K562 (cell line): Measurements from ENCODE around the gene RBFOX2. TPM values are rescaled to one million over a fixed set of nuclear protein-coding genes. Genes with fewer than 3 reads are reported as not detected.

Experiments used
- BCOR ChIP-seq: fragments of 450-650 bp; IDR thresholded peaks from 2 replicates; pipeline ENCODE4 v1.6.1; 2016
- C11orf30 ChIP-seq: fragments of 450-650 bp; IDR thresholded peaks from 2 replicates; pipeline ENCODE4 v1.6.1; 2016; ENCODE audit warnings: low read depth, mild to moderate bottlenecking
- CBFA2T3 ChIP-seq: fragments of 450-650 bp; IDR thresholded peaks from 2 replicates; pipeline ENCODE4 v1.6.1; 2017
- CREB5 ChIP-seq: fragments of 250-450 bp; sonication (Bioruptor Pico); IDR thresholded peaks from 2 replicates; pipeline ENCODE4 v1.5.0; 2020; ENCODE audit warnings: mild to moderate bottlenecking
- FOSL1 ChIP-seq: fragments of 200-800 bp; sonication (Bioruptor generic); conservative IDR thresholded peaks from 2 replicates; pipeline ENCODE4 v1.6.1; 2016; ENCODE audit warnings: missing genetic modification characterization, missing compliant biosample characterization
- MAFK ChIP-seq: IDR thresholded peaks from 2 replicates; pipeline ENCODE4 v1.6.1; 2011; ENCODE audit warnings: low read length, improper control_type of control experiment
- MLX ChIP-seq, 2 experiments: fragments of 450-650 bp in 1 of 2; sonication (generic) in 1 of 2; formaldehyde crosslinking; conservative IDR thresholded peaks; 2 replicates each; pipeline versions ENCODE4 v1.4.0 to v1.8.1; 2020 to 2022; ENCODE audit warnings: mild to moderate bottlenecking in 1 of 2, missing genetic modification reagents in 1 of 2
- NFE2 ChIP-seq: IDR thresholded peaks from 2 replicates; pipeline ENCODE4 v1.6.1; 2014; ENCODE audit warnings: antibody characterized with exemption, low read depth
- RB1 ChIP-seq: fragments of 450-650 bp; IDR thresholded peaks from 2 replicates; pipeline ENCODE4 v1.6.1; 2017; ENCODE audit warnings: low read depth, mild to moderate bottlenecking
- SRSF3 ChIP-seq: fragments of 200-400 bp; formaldehyde crosslinking; IDR thresholded peaks from 2 replicates; pipeline ENCODE4 v1.6.1; 2016; ENCODE audit warnings: mild to moderate bottlenecking, low read length, moderate library complexity; ENCODE audit not compliant: insufficient read depth
- USF1 ChIP-seq: sonication (generic); formaldehyde crosslinking; IDR thresholded peaks from 2 replicates; pipeline ENCODE4 v1.9.0; 2022; ENCODE audit warnings: mild to moderate bottlenecking, missing genetic modification reagents
- ZFP36 ChIP-seq: fragments of 150-350 bp; IDR thresholded peaks from 2 replicates; pipeline ENCODE4 v1.6.1; 2018; ENCODE audit warnings: low read length, low read depth; ENCODE audit not compliant: partially characterized antibody
- ZNF133 ChIP-seq: fragments of 250-450 bp; sonication (Bioruptor Pico); IDR thresholded peaks from 2 replicates; pipeline ENCODE4 v1.4.0; 2020; ENCODE audit warnings: mild to moderate bottlenecking
- ZNF3 ChIP-seq: fragments of 250-450 bp; sonication (Bioruptor Pico); IDR thresholded peaks from 2 replicates; pipeline ENCODE4 v1.5.0; 2021; ENCODE audit warnings: mild to moderate bottlenecking, moderate library complexity
- ZNF407 ChIP-seq: fragments of 450-650 bp; IDR thresholded peaks from 2 replicates; pipeline ENCODE4 v1.6.1; 2016; ENCODE audit warnings: low read depth
- polyA plus RNA-seq, 8 experiments: library from polyadenylated mRNA; depleted of rRNA in 4 of 8; stranded (reverse) in 5 of 8; unstranded in 3 of 8; fragments of >200 nt; fragmentation: Nextera tagmentation in 2 of 8; fragmentation: Illumina TruSeq in 1 of 8; extraction: Ambion mirVana in 2 of 8; extraction: Trizol in 1 of 8; gene quantifications; 2 replicates each; pipeline versions ENCODE4 v1.2.1 to v1.2.3, GENCODE V29; 2011 to 2014; ENCODE audit warnings: inconsistent platforms in 1 of 8, missing spikeins in 1 of 8
- total RNA-seq, 7 experiments: library from RNA; depleted of rRNA in 6 of 7; stranded (reverse); fragments of >200 nt in 6 of 7; fragmentation: Illumina TruSeq in 2 of 7; extraction: Trizol in 2 of 7; gene quantifications; 2 replicates each; pipeline versions ENCODE4 v1.2.1 to v1.2.3, GENCODE V29; 2011 to 2021; ENCODE audit warnings: low replicate concordance in 1 of 7

The RBFOX2 gene
- total and polyA plus RNA-seq, 9 of the 15 experiments (the other 6 are each of a cell fraction or from before 2014, with no cell fraction given) = 5.8 to 24.8 (median 14.2) TPM

- TF ChIP-seq ZNF407 = no peak
- no peak for TF ChIP-seq ZNF133 (CRISPR knock-in tag)
- no peak for TF ChIP-seq CREB5 (CRISPR knock-in tag)
- no peak for TF ChIP-seq USF1 (CRISPR knock-in tag)
- TF ChIP-seq MLX (CRISPR knock-in tag; conservative IDR thresholded peaks at IDR 0.05) = no peak
- TF ChIP-seq CBFA2T3 = peak; percentile 36; the same call in 1 of the 2 replicates
- no peak for TF ChIP-seq BCOR
- 0 out of 2 replicates have a peak, but pooled peaks have one; percentile 17 for TF ChIP-seq MAFK
- peak; percentile 40 for TF ChIP-seq C11orf30
- 0 out of 2 replicates have a peak, but pooled peaks have one; percentile 23 for TF ChIP-seq FOSL1 (tag)
- peak; percentile 52 for TF ChIP-seq NFE2
- no peak for TF ChIP-seq SRSF3
- no peak for TF ChIP-seq ZFP36
- no peak for TF ChIP-seq RB1
- TF ChIP-seq ZNF3 (CRISPR knock-in tag) = no peak
Measured at GRCh38 chr22:35892192-35892591, 136.4 kb downstream of the RBFOX2 start (continued).
